LNCaP clone FGC (cell line): ENCODE measurements around the gene ITGAL.

ENCODE experiments used
- DNase-seq: peaks from one replicate; pipeline ENCODE4 v3.0.0-alpha.2; 2011; ENCODE audit warnings: low read depth
- H3K4me3 ChIP-seq: 2 replicates; pipeline ENCODE4 v1.5.1; 2011; ENCODE audit warnings: mild to moderate bottlenecking, low read depth, low read length, control low read depth
- TF ChIP-seq, protein P1 (sequence below): IDR thresholded peaks from 2 replicates; pipeline ENCODE4 v1.5.1; 2012; ENCODE audit warnings: mild to moderate bottlenecking; ENCODE audit not compliant: control insufficient read depth, insufficient read depth; ENCODE audit errors: extremely low read depth

Gene ITGAL

DNA sequence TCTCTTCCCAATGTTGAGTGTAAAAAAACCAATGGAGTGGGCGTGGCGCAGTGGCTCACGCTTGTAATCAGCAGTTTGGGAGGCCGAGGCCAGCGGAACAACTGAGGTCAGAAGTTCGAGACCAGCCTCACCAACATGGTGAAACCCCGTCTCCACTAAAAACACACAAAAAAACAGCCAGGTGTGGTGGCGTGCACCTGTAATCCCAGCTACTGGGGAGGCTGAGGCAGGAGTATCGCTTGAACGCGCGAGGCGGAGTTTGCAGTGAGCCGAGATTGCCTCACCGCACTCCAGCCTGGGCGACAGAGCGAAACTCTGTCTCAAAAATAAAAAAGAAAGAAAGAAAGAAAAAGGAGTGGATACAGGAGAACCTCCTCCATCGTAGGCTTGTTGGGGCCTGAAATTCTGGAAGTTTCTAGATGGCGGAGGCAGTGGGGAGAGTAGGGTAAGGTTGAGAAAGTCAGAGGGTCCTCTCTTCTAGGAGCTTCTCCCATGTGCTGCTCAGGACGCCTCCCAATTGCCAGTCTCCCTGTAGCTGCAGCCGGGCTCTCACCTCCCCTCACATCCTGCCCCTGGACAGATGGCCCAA is 86.3 kb downstream of the ITGAL start:
- DNase-seq, result no peak
- TF ChIP-seq, protein P1, sequence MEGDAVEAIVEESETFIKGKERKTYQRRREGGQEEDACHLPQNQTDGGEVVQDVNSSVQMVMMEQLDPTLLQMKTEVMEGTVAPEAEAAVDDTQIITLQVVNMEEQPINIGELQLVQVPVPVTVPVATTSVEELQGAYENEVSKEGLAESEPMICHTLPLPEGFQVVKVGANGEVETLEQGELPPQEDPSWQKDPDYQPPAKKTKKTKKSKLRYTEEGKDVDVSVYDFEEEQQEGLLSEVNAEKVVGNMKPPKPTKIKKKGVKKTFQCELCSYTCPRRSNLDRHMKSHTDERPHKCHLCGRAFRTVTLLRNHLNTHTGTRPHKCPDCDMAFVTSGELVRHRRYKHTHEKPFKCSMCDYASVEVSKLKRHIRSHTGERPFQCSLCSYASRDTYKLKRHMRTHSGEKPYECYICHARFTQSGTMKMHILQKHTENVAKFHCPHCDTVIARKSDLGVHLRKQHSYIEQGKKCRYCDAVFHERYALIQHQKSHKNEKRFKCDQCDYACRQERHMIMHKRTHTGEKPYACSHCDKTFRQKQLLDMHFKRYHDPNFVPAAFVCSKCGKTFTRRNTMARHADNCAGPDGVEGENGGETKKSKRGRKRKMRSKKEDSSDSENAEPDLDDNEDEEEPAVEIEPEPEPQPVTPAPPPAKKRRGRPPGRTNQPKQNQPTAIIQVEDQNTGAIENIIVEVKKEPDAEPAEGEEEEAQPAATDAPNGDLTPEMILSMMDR, result no peak
- H3K4me3 ChIP-seq, result peak overlapping the region; percentile 81

DNA sequence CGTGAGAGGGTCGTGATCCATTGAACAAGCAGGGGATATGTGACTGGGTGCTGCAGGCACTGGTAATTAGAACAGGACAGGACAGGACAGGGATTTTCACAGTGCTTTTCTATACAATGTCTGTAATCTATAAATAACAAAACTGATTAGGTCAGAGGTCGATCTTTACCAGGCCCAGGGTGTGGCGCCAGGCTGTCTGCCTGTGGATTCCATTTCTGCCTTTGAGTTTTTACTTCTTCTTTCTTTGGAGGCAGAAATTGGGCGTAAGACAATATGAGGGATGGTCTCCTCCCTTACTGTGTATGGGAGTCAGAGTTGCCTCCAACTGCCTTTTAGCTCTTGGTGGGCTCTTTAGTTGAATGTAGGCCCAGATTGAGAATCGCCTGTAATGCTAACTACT is 87.1 kb downstream of the ITGAL start:
- no peak overlapping the region for H3K4me3 ChIP-seq
- TF ChIP-seq, protein P1, result no peak
- no peak for DNase-seq

DNA sequence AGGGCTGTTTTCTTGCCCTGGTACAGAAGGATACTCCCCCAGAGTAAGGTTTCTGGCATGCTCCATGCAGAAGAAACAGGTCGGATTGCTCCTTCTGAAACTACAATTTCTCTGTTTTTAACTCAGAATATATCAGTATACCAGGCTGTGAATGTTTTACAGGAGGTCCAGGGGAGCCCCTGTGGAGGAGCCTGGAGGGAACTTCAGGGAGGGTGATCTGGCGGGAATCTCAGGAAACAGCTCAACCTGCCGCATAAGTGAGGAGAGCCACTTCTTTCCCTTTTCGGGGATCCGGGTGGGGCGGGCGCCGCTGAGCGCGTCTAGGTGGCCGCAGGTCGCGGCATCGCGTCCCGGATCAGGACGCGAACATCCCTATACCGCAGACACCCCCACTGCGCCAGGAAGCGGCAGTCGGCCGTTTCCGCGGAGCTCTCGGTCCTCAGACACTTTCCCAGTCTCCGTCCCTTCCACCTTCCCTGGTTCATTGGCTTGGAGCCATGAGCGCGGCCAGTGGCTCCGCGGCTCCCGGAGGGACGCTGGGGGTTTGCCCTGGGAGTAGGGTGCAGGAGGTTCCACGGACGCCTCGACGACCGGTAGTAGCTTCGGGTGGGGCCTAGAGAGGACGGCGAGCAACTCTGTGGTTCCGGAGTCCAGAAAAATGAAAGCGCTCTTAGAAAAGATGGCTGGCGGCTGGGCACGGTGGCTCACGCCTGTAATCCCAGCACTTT is 88.7 kb downstream of the ITGAL start:
- H3K4me3 ChIP-seq, result no peak overlapping the region
- no peak for DNase-seq

DNA sequence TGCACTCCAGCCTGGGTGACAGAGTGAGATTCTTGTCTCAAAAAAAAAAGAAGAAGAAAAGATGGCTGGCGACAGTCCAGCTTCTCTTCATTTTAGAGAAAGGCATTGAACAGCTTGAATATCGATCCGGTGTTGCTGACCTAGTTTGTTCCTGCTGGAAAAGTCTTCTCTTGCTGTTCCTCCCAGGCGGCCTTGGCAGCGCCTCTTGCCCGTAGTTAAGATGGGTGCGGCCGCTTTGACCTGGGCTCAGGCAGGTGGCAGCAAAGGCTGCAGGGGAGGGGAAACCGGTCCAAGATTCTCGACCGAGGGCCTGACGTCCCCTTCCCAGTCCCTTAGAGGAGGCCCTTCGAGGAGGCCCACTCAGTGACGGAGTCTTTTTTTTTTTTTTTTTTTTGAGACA is 89.5 kb downstream of the ITGAL start:
- no peak for DNase-seq
- TF ChIP-seq, protein P1, result no peak
- H3K4me3 ChIP-seq, result no peak overlapping the region

More for the DNA sequence above, 88.7 kb downstream of the ITGAL start:
- TF ChIP-seq, protein P1, result no peak

DNA sequence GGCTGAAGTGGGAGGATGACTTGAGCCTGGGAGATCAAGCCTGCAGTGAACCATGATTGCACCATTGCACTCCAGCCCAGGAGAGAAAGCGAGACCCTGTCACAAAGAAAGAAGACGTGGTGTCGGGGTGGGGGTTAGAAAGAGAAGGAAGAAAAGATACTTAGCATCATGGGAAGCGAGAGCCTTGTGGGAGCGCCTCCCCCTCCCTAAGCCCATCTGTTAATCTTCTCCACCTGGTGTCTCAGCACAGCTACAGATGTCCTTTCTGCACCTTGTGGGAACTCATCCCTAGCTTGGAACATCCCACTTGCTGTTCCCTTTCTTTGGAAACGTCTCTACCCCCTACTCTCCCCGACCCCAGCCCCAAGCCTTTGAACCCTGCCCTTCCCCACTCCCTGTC is 93.0 kb downstream of the ITGAL start:
- DNase-seq, result no peak
- TF ChIP-seq, protein P1, result no peak
- no peak overlapping the region for H3K4me3 ChIP-seq

DNA sequence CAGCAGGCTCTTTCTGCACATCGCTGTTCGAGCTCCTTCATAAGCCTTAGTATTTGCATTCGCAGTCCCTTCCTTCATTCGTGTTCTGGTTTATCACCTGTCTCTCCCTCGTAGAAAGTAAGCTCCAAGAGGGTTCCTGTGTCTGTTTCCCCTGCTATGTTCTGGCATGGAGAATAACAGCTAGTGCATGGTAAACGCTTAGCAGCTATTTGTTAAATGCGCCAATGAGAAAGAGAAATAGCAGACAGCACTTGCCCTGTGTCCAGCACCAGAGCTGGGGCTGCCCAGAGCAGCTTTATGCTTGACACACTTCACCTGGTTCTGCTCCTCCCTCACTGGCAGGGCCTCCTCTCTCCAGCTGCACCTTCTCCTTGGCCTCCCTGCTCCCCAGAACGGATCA is 93.4 kb downstream of the ITGAL start:
- TF ChIP-seq, protein P1, result no peak
- no peak overlapping the region for H3K4me3 ChIP-seq
- DNase-seq, result no peak
